Gastrocnemius medialis (tissue), 4 donors: ENCODE results near the gene GNAI3. TPM values are rescaled to one million over a fixed set of nuclear protein-coding genes. Genes with fewer than 3 reads are reported as not detected.

ENCODE experiments used
- ATAC-seq, 2 donors: fragments of 150-250 bp; one replicate each; pipeline ENCODE4 v1.9.1; 2016
- DNase-seq, 2 donors: peaks; one replicate each; pipeline ENCODE4 v3.0.0-alpha.2; 2019
- H3K27ac ChIP-seq, 4 donors: fragments of 200-600 bp; sonication (generic); 1 replicate in 1 of 4; 2 replicates in 3 of 4; pipeline ENCODE4 v1.5.1; 2016 to 2018; ENCODE audit warnings: mild to moderate bottlenecking in 2 of 4, moderate library complexity in 1 of 4
- H3K27me3 ChIP-seq, 3 donors: fragments of 200-600 bp; sonication (generic) in 2 of 3; 1 replicate in 1 of 3; 2 replicates in 2 of 3; pipeline versions ENCODE4 v1.5.1 to v1.6.0; 2016 to 2019; ENCODE audit warnings: mild to moderate bottlenecking in 1 of 3, moderate library complexity in 1 of 3
- H3K36me3 ChIP-seq, 2 donors: fragments of 200-600 bp; sonication (generic) in 1 of 2; one replicate each; pipeline ENCODE4 v1.5.1; 2017 to 2018
- H3K4me1 ChIP-seq, 2 donors: fragments of 200-600 bp; sonication (generic) in 1 of 2; one replicate each; pipeline ENCODE4 v1.5.1; 2016 to 2017; ENCODE audit warnings: mild to moderate bottlenecking in 2 of 2
- H3K4me3 ChIP-seq, 4 donors: fragments of 200-600 bp; sonication (generic) in 3 of 4; 1 replicate in 1 of 4; 2 replicates in 3 of 4; pipeline ENCODE4 v1.5.1; 2016 to 2019; ENCODE audit warnings: mild to moderate bottlenecking in 2 of 4
- H3K9me3 ChIP-seq, 3 donors: fragments of 200-600 bp; sonication (generic) in 2 of 3; 1 replicate in 1 of 3; 2 replicates in 2 of 3; pipeline ENCODE4 v1.5.1; 2016 to 2019
- POLR2A ChIP-seq, 2 donors: fragments of 450-650 bp; IDR thresholded peaks; one replicate each; pipeline ENCODE4 v1.6.1; 2017; ENCODE audit warnings: antibody characterized with exemption in 2 of 2, mild to moderate bottlenecking in 2 of 2, moderate library complexity in 2 of 2
- in situ Hi-C, 4 donors: fragments of 200-750 bp; cut with MboI; loops; one replicate each; pipeline versions ENCODE4 v1.15.0 to v1.8.0; 2017; ENCODE audit warnings: low sequenced_read_pairs in 4 of 4
- intact Hi-C: fragments of 100-400 bp; cut with DNase I; formaldehyde crosslinking; loops from one replicate; pipeline ENCODE4 v1.15.1; 2023; ENCODE audit warnings: low total_unique reads
- total RNA-seq, 4 donors: library from RNA; depleted of rRNA; stranded (reverse); fragments of >200 nt; gene quantifications; one replicate each; pipeline versions ENCODE4 v1.1.0 to v1.2.3, GENCODE V29; 2016
- TF ChIP-seq, protein P1 (sequence below), 5 experiments: fragments of 450-650 bp in 3 of 5; fragments of 200-600 bp in 2 of 5; sonication (generic) in 2 of 5; IDR thresholded peaks in 4 of 5; conservative IDR thresholded peaks in 1 of 5; 1 replicate in 4 of 5; 2 replicates in 1 of 5; pipeline ENCODE4 v1.5.1; 2016 to 2019; ENCODE audit warnings: antibody characterized with exemption in 5 of 5, mild to moderate bottlenecking in 3 of 5, moderate library complexity in 3 of 5

GNAI3 gene
- total RNA-seq, 4 donors from 2014 or later: 0.90 to 2.5 (median 1.8) TPM

DNA sequence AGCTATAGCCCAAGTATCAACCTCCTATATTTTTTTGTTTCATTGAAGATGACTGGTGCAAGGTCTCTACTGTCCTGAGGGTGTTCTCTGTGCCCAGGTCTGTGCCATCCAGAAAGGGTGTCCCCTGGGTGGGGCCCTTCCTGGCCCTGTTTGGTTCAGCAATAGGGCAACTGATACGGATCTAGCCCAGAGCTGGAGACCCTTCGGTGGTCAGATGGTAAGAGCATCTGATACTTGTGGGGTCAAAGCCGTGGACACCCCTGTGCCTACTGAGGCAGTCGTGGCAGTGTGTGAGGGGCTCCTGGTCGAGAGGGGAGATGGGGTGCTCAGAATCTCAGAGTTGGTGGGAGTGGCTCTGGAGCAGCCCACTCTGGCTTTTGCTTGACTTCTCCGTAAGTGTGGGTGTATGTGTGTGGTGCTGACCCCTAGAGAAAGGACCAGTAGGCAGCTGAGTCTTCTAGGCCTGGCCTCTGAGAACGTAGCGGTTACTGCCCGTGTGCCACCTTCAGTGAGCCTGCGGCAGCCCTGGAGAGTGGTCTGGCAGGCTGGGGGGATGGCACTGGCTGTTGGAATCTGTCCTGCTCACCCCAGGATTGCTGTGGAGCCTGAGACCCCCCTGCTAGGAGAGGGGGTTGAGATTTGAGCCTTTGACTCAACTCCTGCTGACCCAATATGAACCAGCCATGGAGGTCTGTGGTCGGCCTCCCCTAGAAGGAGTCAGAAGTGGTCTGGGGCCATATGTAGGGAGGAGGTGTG lies 73.9 kb downstream of the GNAI3 start:
- ATAC-seq (no peak), DNase-seq (no peak)
- TF ChIP-seq, protein P1, sequence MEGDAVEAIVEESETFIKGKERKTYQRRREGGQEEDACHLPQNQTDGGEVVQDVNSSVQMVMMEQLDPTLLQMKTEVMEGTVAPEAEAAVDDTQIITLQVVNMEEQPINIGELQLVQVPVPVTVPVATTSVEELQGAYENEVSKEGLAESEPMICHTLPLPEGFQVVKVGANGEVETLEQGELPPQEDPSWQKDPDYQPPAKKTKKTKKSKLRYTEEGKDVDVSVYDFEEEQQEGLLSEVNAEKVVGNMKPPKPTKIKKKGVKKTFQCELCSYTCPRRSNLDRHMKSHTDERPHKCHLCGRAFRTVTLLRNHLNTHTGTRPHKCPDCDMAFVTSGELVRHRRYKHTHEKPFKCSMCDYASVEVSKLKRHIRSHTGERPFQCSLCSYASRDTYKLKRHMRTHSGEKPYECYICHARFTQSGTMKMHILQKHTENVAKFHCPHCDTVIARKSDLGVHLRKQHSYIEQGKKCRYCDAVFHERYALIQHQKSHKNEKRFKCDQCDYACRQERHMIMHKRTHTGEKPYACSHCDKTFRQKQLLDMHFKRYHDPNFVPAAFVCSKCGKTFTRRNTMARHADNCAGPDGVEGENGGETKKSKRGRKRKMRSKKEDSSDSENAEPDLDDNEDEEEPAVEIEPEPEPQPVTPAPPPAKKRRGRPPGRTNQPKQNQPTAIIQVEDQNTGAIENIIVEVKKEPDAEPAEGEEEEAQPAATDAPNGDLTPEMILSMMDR (IDR thresholded peaks at IDR 0.05 in 4 of 5, conservative IDR thresholded peaks at IDR 0.05 in 1 of 5): no peak
- TF ChIP-seq POLR2A (IDR thresholded peaks at IDR 0.05): no peak
- H3K27me3 ChIP-seq: peaks cover 0 to 4% (median 0%) of the 10 kb centered on the region in 3 donors
- H3K4me1 ChIP-seq: peaks cover 4 to 24% of the 10 kb centered on the region in 2 donors
- no peak overlapping the region for H3K4me3 ChIP-seq
- no peak overlapping the region for H3K27ac ChIP-seq
- in situ Hi-C loops: loop anchor here (5.0 to 10.0 kb wide), 3 partner anchors 75 to 362 kb away; partner anchors contain the start of genes GNAI3 (in 4 of the 4) and AHCYL1 (in 1 of the 4)
- intact Hi-C loops: no loop called here
- no peaks in the 10 kb centered on the region for H3K9me3 ChIP-seq
- H3K36me3 ChIP-seq: peaks cover 0 to 3% of the 10 kb centered on the region in 2 donors

DNA sequence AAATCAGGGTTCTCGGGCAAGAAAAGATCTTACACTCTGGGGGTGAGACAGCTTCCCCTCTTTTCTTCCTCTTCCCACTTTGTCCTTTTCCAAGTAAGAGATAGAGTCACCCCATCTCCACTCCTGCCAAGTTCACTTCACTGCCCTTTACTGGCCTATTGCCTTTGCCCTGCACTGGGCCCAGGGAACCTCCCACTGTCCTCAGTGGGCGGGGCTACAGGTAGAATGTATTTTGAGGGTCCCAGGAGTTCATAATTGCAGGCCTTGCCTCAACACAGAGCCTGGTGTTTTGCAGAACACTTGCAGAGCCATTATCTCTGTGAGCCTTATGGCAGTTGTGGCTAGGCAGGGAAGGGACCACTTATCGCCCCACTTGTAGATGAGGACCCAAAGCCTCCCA lies 74.5 kb downstream of the GNAI3 start:
- no peak for DNase-seq
- Histone ChIP-seq H3K4me3 (no peak overlapping the region), H3K4me1 (peaks cover 4 to 24% of the 10 kb centered on the region in 2 donors), H3K9me3 (no peaks in the 10 kb centered on the region), H3K36me3 (peaks cover 0 to 7% of the 10 kb centered on the region in 2 donors), H3K27ac (no peak overlapping the region), H3K27me3 (peaks cover 0 to 4% (median 0%) of the 10 kb centered on the region in 3 donors)
- intact Hi-C loops (no loop called here), in situ Hi-C loops (loop anchor here (5.0 to 10.0 kb wide), 3 partner anchors 76 to 362 kb away; partner anchors contain the start of genes GNAI3 (in 4 of the 4) and AHCYL1 (in 1 of the 4))
- no peak for TF ChIP-seq POLR2A (IDR thresholded peaks at IDR 0.05)
- TF ChIP-seq, protein P1 (IDR thresholded peaks at IDR 0.05 in 4 of 5, conservative IDR thresholded peaks at IDR 0.05 in 1 of 5): no peak
- no peak for ATAC-seq

DNA sequence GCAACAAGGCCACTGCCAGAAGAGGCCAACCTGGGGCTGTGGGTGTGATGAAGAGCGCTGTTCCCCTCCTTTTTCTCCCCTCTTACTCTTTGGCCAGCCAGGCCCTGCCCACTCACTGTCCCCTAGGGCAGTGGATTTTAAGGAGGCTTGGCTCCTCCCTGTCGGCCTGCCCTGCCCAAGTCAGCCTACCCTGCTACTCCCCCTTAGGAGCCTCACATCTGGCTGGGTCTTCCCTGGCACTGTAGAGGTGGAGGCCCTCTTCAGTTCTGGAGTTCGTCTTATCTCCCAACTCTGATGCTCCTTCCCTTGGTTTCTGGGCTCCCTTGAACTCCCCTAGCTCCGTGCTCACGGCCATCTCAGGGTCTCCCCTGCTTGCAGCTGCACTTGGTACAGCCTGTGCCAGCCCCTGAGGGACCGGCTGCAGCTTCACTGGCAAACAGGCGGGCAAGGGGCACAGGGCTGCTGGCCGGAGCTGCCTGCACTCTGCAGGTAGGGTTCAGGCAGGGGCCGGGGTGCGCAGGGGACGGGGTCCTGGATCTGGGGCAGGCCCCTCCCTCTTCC lies 75.3 kb downstream of the GNAI3 start:
- TF ChIP-seq, protein P1 (IDR thresholded peaks at IDR 0.05 in 4 of 5, conservative IDR thresholded peaks at IDR 0.05 in 1 of 5): no peak
- no peak for TF ChIP-seq POLR2A (IDR thresholded peaks at IDR 0.05)
- peaks cover 0 to 13% of the 10 kb centered on the region in 2 donors for H3K36me3 ChIP-seq
- in situ Hi-C loops: loop anchor here (5.0 to 10.0 kb wide), 3 partner anchors 76 to 361 kb away; partner anchors contain the start of genes GNAI3 (in 4 of the 4) and AHCYL1 (in 1 of the 4)
- H3K4me1 ChIP-seq: peaks cover 4 to 23% of the 10 kb centered on the region in 2 donors
- H3K27ac ChIP-seq: no peak overlapping the region
- peaks cover 0 to 4% (median 0%) of the 10 kb centered on the region in 3 donors for H3K27me3 ChIP-seq
- intact Hi-C loops: no loop called here
- DNase-seq: no peak
- no peak for ATAC-seq
- no peak overlapping the region for H3K4me3 ChIP-seq
- H3K9me3 ChIP-seq: no peaks in the 10 kb centered on the region

DNA sequence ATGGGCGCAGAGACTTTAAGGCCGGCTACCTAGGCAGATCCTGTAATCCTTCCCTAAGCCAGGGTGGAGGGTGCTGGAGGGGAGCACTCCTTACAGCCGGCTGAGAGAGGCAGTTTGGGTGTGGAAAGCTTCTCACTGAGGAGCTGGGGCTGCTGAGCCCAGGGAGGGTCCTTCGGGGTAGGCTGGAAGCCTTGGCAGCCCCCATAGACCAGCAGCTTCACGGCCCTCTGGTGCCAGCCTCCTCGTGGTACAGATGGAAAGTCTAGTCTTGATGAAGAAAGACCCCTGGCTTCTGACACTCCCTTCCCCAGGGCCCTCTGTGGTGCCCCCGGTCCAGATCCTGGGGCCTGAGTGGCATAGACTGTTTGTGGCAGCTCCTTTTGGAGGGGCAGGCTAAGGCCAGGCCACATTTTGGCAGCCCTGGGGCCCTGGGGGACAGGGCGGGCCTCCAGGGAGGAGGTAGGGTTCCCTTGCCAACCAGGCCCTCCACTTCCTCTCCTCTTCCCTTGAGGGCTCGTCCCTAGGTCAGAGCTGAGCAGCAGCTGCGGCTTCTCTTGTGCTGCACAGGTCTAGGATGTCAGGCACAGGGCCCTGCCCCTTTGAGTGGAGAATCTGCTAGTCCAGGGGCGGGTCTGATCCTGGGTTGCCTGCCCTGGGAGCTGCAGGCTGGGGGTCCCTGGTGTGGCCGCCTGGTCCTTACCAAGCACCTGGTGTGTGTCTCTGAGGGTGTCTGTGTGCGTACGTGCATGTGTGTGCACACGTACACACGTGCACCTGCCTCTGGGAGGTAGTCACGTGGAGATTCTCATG lies 76.0 kb downstream of the GNAI3 start:
- Histone ChIP-seq H3K4me3 (no peak overlapping the region), H3K4me1 (peaks cover 1 to 15% of the 10 kb centered on the region in 2 donors), H3K27ac (no peak overlapping the region), H3K9me3 (no peaks in the 10 kb centered on the region), H3K36me3 (peaks cover 0 to 15% of the 10 kb centered on the region in 2 donors), H3K27me3 (no peaks in the 10 kb centered on the region)
- in situ Hi-C loops (loop anchor here (5.0 to 10.0 kb wide), 3 partner anchors 77 to 360 kb away; partner anchors contain the start of genes GNAI3 (in 4 of the 4) and AHCYL1 (in 1 of the 4)), intact Hi-C loops (no loop called here)
- no peak for DNase-seq
- TF ChIP-seq, protein P1 (IDR thresholded peaks at IDR 0.05 in 4 of 5, conservative IDR thresholded peaks at IDR 0.05 in 1 of 5): no peak
- no peak for TF ChIP-seq POLR2A (IDR thresholded peaks at IDR 0.05)
- no peak for ATAC-seq
